Measurements from ENCODE around the gene CYB561.

Gene CYB561, protein sequence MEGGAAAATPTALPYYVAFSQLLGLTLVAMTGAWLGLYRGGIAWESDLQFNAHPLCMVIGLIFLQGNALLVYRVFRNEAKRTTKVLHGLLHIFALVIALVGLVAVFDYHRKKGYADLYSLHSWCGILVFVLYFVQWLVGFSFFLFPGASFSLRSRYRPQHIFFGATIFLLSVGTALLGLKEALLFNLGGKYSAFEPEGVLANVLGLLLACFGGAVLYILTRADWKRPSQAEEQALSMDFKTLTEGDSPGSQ

DNA sequence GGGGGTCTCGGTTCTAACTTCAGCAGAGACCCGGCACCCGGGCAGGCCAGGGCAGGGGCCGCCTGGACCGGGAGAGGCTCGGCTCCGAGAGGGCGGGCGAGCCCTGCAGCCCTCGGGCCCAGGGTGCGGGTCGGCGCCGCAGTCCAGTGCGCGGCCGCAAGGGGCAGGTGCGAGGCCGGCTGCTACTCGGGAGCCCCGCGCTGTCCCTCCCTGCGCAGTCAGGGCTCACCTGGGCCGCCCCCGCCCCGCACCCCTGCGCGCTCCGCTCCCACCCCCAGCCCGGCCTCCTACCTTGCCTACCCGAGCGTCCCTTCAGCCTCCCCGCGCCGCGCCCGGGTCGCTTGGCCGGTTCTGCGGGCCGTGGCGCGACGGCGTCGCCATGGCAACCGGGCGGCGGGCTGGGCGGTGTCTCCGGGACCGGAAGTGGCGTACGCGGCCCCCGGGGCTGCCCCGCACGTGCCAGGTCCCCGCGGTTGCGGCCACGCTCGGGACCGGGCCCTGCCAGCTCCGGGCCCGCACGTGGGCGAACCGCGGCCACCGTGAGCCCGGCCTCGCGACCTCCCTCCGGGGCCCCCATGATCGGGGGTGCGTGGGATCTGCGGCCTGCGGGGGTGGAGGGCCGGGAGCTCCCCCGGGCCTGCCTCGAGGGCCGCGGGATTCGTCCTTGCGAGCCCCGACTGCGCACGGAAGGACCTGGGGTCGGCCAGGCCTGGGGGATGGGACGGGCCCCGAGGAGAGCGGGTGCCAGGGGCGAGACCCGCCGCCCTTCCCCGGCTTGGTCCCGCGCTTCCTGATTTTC, at the start of gene CYB561:
Gene CYB561 (minus strand): TSS at position 353 of the 799 bp plus-strand sequence. CDS start 8,759 bp downstream, outside the sequence.
- peak; percentile 37 to 45 for DNase-seq (ENCODE audit: extremely low read depth in 1 of 2, low read depth in 1 of 2)

DNA sequence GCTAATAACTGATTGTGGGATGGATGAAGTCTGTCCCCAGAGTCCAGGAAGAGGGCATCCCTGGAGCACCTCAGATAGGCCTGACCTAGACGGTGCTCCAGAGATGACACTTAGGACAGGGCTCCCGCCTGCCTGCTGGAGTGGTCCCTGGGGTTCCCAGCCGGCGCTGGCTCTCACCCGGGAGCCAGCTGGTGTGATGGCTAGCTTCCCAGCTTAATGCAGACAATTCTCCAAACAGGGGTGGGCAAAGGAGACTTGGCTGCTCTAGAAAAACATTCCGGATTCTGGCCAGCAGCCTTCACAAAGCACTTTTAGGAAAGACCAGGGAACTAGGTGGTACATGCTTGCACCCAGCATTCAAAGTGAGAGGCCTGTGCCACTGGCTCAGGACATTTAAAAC, 49.4 kb upstream of the CYB561 start:
- DNase-seq (ENCODE audit: extremely low read depth in 1 of 2, low read depth in 1 of 2), result no peak

DNA sequence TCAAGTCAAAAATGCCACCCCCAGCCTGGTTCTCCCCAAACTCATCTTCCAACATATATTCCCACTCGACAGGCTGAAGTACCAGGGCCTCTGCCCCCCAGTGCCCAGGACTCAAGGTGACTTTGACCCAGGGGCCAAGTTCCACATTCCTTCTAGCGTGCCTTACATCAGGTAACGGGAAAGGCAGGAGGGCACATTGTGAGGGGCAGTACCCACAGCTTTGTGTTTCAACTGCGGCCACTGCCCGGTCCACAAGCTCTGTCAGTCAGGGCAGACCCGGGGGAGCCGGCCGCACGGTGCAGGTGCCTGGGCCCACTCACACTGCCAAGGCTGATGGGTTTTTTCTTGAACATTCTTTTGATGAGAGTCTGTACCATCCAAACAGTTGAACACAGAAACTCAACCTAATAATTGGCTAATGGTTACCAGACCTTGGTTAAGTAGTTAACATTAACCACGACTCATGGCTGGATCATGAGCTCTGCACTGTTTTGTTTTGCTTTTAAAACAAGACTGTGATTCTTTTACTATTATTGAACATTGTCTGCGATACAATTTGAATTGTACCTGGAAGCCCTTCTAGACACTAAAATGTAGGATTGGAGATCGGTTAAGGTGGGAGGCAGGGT, 48.3 kb upstream of the CYB561 start:
- no peak for DNase-seq (ENCODE audit: extremely low read depth in 1 of 2, low read depth in 1 of 2)

DNA sequence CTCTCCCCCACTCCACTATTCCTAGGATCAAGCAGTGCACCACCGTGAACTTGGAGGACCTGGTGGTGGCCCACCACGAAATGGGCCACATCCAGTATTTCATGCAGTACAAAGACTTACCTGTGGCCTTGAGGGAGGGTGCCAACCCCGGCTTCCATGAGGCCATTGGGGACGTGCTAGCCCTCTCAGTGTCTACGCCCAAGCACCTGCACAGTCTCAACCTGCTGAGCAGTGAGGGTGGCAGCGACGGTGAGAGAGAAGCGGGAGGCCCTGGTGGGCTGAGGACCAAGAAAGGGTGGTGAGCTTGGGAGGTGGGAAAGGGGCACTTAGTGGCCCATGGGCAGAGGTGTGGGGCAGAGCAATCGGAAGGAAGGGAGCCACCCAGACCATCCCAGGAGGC, 47.3 kb upstream of the CYB561 start:
- DNase-seq (ENCODE audit: extremely low read depth in 1 of 2, low read depth in 1 of 2), result no peak

DNA sequence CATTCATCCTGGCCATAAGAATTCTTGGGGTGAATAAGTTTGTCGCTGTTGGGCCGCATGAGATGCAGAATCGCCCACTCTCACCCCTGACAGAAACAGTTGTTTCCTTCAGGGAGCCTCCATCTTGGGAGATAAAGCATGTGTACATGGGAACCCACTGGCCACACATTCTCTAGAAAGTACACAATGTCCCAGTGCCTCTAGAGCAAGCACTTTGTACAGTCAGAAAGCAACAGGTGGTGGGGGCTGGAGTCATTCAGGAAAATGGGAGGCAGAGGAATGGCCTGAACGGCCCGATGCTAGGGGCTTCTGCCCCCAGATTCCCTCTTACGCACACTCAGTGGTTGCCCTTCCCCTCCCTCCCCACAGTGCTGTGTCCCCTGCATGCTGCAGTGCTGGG, 46.8 kb upstream of the CYB561 start:
- no peak for DNase-seq (ENCODE audit: extremely low read depth in 1 of 2, low read depth in 1 of 2)

DNA sequence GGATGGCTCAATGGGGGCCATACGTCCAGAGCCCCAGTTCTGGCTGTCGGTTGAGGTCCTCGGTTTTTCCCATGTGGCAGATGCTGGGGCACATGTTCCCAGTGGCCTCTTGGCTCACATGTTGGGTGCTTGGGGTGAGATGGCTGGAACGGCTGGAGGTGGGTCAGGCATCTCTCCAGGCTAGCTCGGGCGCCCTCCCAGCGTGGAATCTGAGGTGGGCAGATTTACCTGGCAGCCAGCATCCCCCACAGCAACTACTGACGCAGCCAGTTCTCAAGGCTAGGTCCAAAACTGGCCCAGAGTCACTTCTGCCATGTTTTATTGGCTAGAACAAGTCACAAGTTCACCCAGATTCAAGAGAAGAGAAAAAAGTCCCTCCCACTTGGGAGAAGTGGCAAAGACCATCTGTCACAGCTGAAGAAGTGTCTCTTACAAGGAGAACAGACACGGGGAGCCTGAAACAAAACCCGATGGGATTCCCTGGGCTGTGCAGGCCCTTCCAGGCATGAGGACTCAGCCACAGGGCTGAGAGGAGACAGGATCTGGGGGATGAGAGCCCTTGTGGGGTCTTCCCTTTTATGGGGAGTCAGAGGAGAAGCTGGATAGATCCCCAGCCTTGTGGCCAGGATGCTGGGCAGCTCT, 46.0 kb upstream of the CYB561 start:
- no peak for DNase-seq (ENCODE audit: extremely low read depth in 1 of 2, low read depth in 1 of 2)

DNA sequence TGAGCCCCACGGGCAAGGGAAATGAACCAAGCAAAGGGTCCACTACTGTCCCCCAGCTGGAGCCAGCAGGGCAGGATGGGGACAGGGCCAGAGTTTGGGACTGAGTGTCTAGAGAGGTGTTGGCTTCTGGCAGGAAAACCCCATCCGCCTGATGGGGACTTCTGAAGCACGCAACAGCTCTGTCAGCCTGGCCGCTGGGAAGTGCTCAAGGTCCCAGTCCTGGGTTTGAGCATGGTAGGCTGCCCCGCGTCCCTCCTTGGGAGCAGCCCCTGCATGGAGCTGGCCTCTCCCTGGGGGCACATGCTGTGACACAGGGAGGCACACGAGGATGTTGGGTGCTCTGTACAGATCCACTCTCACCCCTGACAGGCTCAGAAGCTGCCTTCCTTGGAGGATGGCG, 45.3 kb upstream of the CYB561 start:
- DNase-seq (ENCODE audit: extremely low read depth in 1 of 2, low read depth in 1 of 2), result no peak

DNA sequence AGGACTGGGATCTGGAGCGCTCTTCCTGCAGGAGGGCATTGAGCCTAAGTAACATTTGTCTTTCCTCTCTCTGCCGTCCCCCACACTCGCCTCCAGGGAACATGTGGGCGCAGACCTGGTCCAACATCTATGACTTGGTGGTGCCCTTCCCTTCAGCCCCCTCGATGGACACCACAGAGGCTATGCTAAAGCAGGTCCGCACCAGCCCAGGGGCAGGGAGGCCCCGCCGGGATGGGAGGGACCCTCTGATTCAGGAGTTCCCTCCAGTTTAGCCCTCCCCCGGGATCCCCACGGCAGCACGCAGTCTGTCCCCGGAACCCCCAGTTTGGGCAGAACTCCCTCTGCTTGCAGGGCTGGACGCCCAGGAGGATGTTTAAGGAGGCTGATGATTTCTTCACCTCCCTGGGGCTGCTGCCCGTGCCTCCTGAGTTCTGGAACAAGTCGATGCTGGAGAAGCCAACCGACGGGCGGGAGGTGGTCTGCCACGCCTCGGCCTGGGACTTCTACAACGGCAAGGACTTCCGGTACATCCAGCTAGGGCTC, 44.8 kb upstream of the CYB561 start:
- no peak for DNase-seq (ENCODE audit: extremely low read depth in 1 of 2, low read depth in 1 of 2)

DNA sequence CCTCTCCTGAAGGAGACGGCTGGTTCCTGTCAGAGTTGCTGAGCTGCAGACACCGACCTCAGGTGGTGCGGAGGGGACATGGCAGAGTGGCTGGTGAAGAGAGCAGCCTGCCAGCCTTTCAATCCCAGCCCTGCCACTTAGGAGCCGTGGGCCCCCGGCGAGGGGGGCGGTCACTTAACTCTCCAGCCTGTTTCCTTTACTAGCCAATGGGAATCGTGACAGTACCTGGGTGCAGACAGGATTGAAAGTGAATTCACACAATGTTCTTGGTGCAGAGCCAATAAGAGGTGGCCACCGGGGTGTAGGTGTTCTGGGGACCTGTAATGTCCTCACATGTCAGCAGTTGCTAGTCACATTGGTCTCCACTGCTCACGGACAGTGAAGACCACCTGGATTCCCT, 44.2 kb upstream of the CYB561 start:
- DNase-seq (ENCODE audit: extremely low read depth in 1 of 2, low read depth in 1 of 2), result no peak

DNA sequence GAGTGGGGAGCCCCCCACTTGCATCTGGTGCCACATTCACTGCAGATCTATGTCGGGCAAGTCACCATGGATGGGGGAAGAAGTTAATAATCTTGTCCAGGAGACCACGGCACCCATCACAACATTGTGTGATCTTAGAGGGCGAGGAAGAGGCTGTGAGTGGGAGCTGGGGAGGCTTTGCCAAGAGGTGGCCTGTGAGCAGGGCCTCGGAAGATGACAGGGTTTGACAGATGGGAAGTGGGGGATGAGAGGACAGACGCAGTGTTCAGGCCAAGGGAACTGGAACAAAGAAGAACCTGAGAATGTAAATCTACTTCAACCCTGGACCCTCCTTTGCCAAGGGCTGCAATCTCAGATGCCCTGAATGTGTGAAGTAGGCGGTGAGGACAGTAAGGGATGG, 43.2 kb upstream of the CYB561 start:
- no peak for DNase-seq (ENCODE audit: extremely low read depth in 1 of 2, low read depth in 1 of 2)

DNA sequence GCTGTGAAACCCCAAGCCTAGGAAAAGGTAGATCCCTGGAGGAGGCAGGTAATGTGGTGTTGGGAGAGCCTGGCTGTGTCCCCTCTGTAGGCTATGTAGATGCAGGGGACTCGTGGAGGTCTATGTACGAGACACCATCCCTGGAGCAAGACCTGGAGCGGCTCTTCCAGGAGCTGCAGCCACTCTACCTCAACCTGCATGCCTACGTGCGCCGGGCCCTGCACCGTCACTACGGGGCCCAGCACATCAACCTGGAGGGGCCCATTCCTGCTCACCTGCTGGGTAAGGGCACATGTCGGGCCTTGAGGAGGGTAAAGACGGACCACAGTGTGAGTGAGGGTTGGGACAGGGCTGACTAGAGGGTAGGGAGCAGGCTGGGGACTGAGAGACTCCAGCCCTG, 42.7 kb upstream of the CYB561 start:
- no peak for DNase-seq (ENCODE audit: extremely low read depth in 1 of 2, low read depth in 1 of 2)

DNA sequence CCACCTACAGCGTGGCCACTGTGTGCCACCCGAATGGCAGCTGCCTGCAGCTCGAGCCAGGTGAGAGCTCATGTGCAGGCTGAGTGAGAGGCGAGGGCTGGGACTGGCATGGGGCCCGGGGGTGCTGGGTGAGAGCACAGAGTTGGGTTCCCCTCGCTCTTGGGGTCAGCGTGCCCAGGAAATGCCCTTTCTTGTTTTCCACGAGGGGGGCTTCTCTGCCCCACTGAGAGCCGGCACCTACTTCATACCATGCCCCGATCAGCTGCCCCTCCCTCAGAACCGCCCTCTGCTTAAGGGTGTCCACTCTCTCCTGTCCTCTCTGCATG, 40.9 kb upstream of the CYB561 start:
- no peak for DNase-seq (ENCODE audit: extremely low read depth in 1 of 2, low read depth in 1 of 2)

DNA sequence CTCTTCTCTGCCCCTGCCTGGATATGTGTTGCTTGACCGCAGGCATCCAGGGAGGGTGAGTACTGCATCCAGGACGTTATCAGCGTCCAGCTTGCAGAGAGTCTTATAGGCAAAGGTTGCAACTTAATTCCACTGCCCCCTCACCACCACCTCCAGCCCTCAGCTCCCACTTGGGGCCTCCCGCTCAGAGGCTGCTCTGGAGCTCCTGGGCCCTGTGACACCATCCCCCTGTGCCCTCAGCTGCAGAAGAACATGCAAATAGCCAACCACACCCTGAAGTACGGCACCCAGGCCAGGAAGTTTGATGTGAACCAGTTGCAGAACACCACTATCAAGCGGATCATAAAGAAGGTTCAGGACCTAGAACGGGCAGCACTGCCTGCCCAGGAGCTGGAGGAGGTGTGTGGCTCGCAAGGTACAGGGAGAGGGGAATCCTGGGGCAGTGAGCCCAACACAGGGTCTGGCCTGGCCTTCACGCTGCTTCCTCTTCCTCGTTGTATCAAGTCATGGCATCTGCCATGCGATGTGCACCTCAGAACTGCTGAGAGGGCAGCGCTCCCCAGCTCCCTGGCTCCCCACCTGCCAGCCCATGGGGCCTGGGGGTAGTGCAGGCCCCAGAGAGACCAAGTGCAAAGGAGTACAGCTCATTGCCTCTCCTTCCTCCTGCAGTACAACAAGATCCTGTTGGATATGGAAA, 40.4 kb upstream of the CYB561 start:
- DNase-seq (ENCODE audit: extremely low read depth in 1 of 2, low read depth in 1 of 2), result no peak

DNA sequence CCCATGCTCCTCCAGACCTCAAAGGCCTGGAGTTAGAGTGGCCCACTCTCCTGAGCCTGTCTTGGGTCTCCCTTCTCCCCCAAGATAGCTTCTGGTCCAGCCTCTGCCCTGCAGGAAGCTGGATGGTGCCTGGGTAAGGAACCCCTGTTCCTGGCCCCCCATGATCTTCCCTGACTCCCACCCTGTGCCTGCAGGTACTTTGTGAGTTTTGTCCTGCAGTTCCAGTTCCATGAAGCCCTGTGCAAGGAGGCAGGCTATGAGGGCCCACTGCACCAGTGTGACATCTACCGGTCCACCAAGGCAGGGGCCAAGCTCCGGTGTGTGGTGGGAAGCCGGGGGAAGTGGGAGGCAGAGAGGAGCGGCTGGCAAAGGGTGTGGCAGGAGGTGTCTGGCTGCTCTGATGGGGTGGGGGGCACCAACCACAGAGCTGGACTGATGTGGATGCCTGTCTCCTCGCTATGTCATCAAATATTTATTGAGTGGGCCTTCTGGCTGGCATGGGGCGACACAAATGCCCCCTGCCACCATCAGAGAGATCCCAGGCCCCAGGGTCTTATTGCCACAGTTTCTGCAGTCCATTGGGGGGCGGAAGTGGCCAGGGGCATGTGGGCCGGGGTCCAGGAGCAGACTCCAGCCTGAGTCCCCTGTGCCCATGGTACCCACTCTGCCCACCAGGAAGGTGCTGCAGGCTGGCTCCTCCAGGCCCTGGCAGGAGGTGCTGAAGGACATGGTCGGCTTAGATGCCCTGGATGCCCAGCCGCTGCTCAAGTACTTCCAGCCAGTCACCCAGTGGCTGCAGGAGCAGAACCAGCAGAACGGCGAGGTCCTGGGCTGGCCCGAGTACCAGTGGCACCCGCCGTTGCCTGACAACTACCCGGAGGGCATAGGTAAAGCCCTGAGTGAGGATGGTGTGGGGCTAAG, 37.8 kb upstream of the CYB561 start:
- no peak for DNase-seq (ENCODE audit: extremely low read depth in 1 of 2, low read depth in 1 of 2)

DNA sequence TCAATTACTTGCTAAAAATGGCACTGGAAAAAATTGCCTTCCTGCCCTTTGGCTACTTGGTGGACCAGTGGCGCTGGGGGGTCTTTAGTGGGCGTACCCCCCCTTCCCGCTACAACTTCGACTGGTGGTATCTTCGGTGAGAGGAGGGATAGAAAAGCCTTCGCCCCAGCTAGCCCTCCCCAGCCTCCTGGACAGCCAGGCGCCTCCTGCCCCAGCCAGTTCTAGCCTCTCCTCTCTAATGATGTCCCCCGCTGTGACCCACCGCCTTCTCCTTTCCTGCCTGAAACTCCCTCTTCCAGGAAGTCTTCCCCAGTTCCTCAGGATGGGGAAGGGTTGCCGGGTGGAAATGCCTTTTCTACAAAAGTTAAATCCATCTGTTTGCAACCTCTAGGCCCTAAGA, 36.9 kb upstream of the CYB561 start:
- DNase-seq (ENCODE audit: extremely low read depth in 1 of 2, low read depth in 1 of 2), result no peak

DNA sequence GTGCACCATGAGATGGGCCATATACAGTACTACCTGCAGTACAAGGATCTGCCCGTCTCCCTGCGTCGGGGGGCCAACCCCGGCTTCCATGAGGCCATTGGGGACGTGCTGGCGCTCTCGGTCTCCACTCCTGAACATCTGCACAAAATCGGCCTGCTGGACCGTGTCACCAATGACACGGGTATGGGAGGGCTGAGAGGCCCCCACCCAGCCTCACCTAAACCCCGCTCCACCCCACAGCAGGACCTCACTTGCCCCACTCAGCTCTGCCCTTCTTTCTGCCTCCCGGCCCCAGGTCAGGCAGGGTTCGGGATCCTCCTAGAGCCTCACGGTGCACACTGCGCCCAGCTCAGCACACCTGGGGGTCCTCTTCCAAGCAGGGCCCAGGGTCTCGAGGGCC, 36.4 kb upstream of the CYB561 start:
- DNase-seq (ENCODE audit: extremely low read depth in 1 of 2, low read depth in 1 of 2), result no peak

DNA sequence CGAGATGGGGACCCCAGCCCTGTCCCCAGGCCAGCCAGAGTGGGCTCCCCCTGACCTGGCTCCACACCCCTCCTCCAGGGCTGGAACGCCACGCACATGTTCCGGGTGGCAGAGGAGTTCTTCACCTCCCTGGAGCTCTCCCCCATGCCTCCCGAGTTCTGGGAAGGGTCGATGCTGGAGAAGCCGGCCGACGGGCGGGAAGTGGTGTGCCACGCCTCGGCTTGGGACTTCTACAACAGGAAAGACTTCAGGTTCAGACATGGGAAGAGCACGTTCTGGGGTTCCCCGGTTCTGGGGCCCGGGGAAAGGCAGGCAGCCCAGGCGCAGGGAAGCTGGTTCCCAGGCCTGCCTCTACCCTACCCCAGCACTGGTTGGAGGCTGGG, 35.4 kb upstream of the CYB561 start:
- DNase-seq (ENCODE audit: extremely low read depth in 1 of 2, low read depth in 1 of 2), result no peak

DNA sequence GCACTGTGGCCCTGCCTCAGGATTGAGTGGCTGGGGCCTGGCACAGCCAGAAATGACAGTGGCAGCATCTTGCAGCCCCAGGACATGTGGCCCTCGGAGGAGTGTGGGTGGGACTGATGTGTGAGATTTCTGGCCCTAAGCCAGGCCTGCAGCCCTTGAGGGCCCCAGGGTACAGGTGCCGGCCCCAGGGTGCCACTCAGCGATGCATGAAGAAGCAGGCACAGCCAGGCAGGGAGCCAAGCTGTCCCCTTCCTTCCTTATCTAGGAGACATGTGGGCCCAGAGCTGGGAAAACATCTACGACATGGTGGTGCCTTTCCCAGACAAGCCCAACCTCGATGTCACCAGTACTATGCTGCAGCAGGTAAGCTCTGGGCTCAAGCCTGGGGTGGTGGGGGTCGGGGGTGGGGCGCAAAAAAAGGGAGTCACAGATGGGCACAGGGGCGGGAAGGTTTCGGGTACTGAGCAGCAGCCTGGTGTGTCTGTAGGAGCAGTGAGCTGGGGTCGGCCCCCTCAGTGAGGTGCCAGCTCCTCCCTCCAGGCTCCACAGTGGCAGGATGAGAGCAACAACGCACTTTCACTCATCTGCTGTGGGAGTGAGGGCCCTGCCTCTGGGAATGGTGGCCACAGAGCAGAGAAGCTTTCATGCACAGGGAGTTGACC, 34.9 kb upstream of the CYB561 start:
- no peak for DNase-seq (ENCODE audit: extremely low read depth in 1 of 2, low read depth in 1 of 2)

DNA sequence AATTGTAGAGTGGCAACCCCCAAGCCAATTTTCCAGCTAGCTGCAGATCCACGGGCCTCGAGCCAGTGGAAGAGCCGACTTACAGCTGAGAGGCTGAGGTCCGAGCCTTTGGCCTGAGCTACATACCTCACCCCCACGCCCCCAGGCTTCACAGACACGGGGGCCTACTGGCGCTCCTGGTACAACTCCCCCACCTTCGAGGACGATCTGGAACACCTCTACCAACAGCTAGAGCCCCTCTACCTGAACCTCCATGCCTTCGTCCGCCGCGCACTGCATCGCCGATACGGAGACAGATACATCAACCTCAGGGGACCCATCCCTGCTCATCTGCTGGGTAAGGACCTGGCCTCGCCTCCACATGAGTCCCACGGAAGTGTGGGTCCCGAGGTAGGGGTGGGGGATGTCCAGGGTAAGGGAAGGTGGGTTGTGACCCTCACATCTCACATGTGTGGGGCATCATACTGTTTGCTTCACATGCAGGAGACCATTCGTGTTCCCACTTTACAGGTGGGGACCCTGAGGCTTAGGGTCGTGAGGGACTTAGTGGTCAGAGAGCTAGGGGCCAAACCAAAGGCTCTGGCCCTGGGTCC, 34.2 kb upstream of the CYB561 start:
- no peak for DNase-seq (ENCODE audit: extremely low read depth in 1 of 2, low read depth in 1 of 2)

Measured in stimulated activated CD8-positive, alpha-beta memory T cell treated with anti-CD3 and anti-CD28 coated beads, Interleukin-7, amount 100 ng/mL, for 48 hours (primary cell).